Esophagus squamous epithelium (tissue), 5 donors: ENCODE results near the gene PLPP6. TPM values are rescaled to one million over a fixed set of nuclear protein-coding genes. Genes with fewer than 3 reads are reported as not detected.

ENCODE experiments used
- DNase-seq: peaks from one replicate; lab custom pipeline; 2025; lab: John Stamatoyannopoulos, UW
- H3K27ac ChIP-seq, 4 donors: fragments of 200-600 bp; sonication (generic); one replicate each; pipeline ENCODE4 v1.5.1; 2016 to 2019; ENCODE audit warnings: mild to moderate bottlenecking in 1 of 4
- H3K27me3 ChIP-seq, 4 donors: fragments of 200-600 bp; sonication (generic); 1 replicate in 3 of 4; 2 replicates in 1 of 4; pipeline versions ENCODE4 v1.5.1 to v1.6.0; 2017 to 2021; ENCODE audit warnings: antibody characterized with exemption in 1 of 4
- H3K36me3 ChIP-seq, 3 donors: fragments of 200-600 bp; sonication (generic); one replicate each; pipeline ENCODE4 v1.5.1; 2016 to 2019
- H3K4me1 ChIP-seq, 3 donors: fragments of 200-600 bp; sonication (generic); one replicate each; pipeline ENCODE4 v1.5.1; 2017 to 2019
- H3K4me3 ChIP-seq, 4 donors: fragments of 200-600 bp; sonication (generic); 1 replicate in 3 of 4; 2 replicates in 1 of 4; pipeline ENCODE4 v1.5.1; 2016 to 2019; ENCODE audit warnings: mild to moderate bottlenecking in 2 of 4, moderate library complexity in 1 of 4
- H3K9me3 ChIP-seq, 3 donors: fragments of 200-600 bp; sonication (generic); one replicate each; pipeline ENCODE4 v1.5.1; 2016 to 2019
- POLR2A ChIP-seq, 4 donors: fragments of 450-650 bp; IDR thresholded peaks; one replicate each; pipeline ENCODE4 v1.6.1; 2017; ENCODE audit warnings: antibody characterized with exemption in 4 of 4, mild to moderate bottlenecking in 4 of 4, moderate library complexity in 3 of 4
- WGBS, 2 donors: methylation state at CpG; one replicate each; pipeline ENCODE4 v1.1.5; 2018; 5-methylcytosine and 5-hydroxymethylcytosine counted together
- intact Hi-C: fragments of 100-400 bp; cut with DNase I; formaldehyde crosslinking; loops from one replicate; pipeline ENCODE4 v1.15.0; 2022
- total RNA-seq, 4 donors: library from RNA; depleted of rRNA; stranded (reverse); fragments of >200 nt; gene quantifications; one replicate each; pipeline ENCODE4 v1.1.0, GENCODE V29; 2016
- TF ChIP-seq, protein P1 (sequence below), 6 experiments: fragments of 450-650 bp in 4 of 6; fragments of 200-600 bp in 2 of 6; sonication (generic) in 2 of 6; IDR thresholded peaks; one replicate each; pipeline ENCODE4 v1.5.1; 2016 to 2019; ENCODE audit warnings: antibody characterized with exemption in 6 of 6, mild to moderate bottlenecking in 4 of 6, moderate library complexity in 4 of 6
- donor health status: DM: yes; HTN: yes; CAD: no.

PLPP6 gene
- total RNA-seq, 4 donors from 2014 or later: 6.3 to 9.9 (median 7.7) TPM

DNA sequence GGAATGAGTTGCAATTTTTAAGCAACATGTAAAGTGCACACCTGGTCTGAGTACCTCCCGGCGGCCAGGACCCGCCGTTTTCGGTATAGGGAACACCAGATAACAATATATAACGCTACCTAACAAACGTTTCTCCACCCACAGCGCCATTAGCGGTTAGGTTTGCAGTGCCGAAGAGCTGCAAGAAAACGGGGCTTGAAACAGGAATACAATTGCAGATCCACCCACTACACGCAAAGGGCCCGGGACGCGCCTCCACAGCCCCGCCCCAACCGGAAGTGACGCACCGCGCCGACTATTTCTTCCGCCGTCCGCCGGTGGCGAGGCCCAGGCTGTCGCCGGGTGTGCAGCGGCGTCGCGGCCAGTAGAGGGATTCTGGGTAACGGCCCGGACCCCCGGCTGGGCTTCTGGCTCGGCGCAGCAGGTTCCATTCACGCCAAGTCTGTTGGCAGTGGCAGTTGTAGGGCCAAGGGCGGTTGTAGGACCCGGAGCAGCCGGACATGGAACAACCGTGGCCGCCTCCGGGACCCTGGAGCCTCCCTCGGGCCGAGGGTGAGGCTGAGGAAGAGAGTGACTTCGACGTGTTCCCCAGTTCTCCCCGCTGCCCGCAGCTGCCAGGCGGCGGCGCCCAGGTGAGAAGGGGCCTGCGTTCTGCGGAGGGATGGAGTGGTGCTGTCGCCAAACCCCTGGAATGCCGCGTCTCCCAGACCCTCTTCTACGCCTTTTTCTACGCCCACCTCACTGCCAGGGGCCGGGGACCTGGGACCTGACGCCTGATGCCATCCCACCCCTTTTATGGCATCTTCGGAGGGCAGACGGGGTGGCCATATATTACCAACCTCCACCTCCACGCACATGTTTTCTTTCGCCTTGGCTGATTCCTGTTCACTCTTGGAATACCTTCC is 17.4 kb downstream of the PLPP6 start, which contains the start of gene CDC37L1:
Gene CDC37L1 (plus strand): TSS at position 302 of the 905 bp plus-strand sequence. CDS start 199 bp downstream, at position 501.
- intact Hi-C loops: no loop called here
- Histone ChIP-seq H3K27me3 (no peaks in the 10 kb centered on the region), H3K9me3 (no peaks in the 10 kb centered on the region), H3K27ac (peak within 1 kb of the TSS; percentile 95 to 99 (median 98)), H3K4me3 (peak within 1 kb of the TSS; percentile 71 to 93 (median 88)), H3K4me1 (peaks cover 0 to 59% (median 14%) of the 10 kb centered on the region in 3 donors), H3K36me3 (no peaks in the 10 kb centered on the region)
- peak in 3 of 4 donors; percentile 87 to 99 (median 96) for TF ChIP-seq POLR2A (IDR thresholded peaks at IDR 0.05)
- TF ChIP-seq, protein P1, sequence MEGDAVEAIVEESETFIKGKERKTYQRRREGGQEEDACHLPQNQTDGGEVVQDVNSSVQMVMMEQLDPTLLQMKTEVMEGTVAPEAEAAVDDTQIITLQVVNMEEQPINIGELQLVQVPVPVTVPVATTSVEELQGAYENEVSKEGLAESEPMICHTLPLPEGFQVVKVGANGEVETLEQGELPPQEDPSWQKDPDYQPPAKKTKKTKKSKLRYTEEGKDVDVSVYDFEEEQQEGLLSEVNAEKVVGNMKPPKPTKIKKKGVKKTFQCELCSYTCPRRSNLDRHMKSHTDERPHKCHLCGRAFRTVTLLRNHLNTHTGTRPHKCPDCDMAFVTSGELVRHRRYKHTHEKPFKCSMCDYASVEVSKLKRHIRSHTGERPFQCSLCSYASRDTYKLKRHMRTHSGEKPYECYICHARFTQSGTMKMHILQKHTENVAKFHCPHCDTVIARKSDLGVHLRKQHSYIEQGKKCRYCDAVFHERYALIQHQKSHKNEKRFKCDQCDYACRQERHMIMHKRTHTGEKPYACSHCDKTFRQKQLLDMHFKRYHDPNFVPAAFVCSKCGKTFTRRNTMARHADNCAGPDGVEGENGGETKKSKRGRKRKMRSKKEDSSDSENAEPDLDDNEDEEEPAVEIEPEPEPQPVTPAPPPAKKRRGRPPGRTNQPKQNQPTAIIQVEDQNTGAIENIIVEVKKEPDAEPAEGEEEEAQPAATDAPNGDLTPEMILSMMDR (IDR thresholded peaks at IDR 0.05): peak; percentile 56 to 92 (median 82)
- 1% methylated on average over 26 to 32 of the region's 66 CpGs for WGBS, 2 donors
- peak; percentile 86 for DNase-seq

DNA sequence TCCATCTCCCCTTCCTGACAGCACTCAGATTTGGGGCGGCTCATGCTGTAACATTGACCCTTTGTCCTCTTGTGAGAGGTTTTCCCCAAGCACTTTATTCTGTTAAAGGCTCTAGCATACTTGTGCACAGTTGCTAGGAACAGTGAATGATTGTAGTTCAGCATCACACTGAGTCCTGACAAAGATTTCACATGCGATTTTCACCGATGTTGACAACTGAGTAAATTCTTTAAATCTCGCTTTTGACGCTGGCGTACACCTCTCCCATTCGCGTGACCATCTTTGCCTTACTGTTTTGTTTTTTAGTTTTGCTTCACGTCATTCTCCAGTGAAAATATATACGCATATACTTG is 18.1 kb downstream of the PLPP6 start:
- H3K4me3 ChIP-seq: peak overlapping the region; percentile 71 to 93 (median 88)
- H3K9me3 ChIP-seq: no peaks in the 10 kb centered on the region
- TF ChIP-seq, protein P1 (IDR thresholded peaks at IDR 0.05): no peak
- TF ChIP-seq POLR2A (IDR thresholded peaks at IDR 0.05): no peak
- no peaks in the 10 kb centered on the region for H3K27me3 ChIP-seq
- peaks cover 0 to 5% (median 0%) of the 10 kb centered on the region in 3 donors for H3K36me3 ChIP-seq
- no peak for DNase-seq
- peak overlapping the region; percentile 95 to 99 (median 98) for H3K27ac ChIP-seq
- intact Hi-C loops: no loop called here
- peaks cover 0 to 58% (median 14%) of the 10 kb centered on the region in 3 donors for H3K4me1 ChIP-seq
- 0 to 1% methylated on average over 10 of the region's 10 CpGs for WGBS, 2 donors

DNA sequence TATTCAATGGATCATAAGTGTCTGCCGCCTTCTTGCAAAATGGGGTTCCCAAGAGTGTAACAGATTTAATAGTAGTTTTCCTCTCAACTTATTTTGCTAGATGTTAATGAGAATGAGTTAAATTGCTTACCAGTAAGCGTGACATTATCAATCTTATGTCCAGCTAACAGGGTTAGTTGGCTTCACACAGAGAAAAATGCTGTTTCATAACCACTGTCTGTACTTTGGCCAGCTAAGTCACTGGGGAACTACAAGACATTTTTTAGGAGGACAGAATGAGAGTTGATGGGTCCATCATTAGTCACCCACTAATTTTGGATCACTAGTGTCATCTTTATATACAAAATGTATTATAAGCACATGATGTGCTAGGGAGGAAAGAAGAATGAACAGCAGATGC is 18.7 kb downstream of the PLPP6 start:
- Histone ChIP-seq H3K9me3 (no peaks in the 10 kb centered on the region), H3K27ac (peak overlapping the region; percentile 95 to 99 (median 98)), H3K27me3 (no peaks in the 10 kb centered on the region), H3K36me3 (peaks cover 0 to 11% (median 0%) of the 10 kb centered on the region in 3 donors), H3K4me3 (peak overlapping the region; percentile 71 to 93 (median 88)), H3K4me1 (peaks cover 0 to 58% (median 14%) of the 10 kb centered on the region in 3 donors)
- intact Hi-C loops: no loop called here
- WGBS, 2 donors: 33 to 44% methylated on average over 2 of the region's 2 CpGs
- no peak for DNase-seq
- TF ChIP-seq, protein P1 (IDR thresholded peaks at IDR 0.05): no peak
- TF ChIP-seq POLR2A (IDR thresholded peaks at IDR 0.05): no peak

DNA sequence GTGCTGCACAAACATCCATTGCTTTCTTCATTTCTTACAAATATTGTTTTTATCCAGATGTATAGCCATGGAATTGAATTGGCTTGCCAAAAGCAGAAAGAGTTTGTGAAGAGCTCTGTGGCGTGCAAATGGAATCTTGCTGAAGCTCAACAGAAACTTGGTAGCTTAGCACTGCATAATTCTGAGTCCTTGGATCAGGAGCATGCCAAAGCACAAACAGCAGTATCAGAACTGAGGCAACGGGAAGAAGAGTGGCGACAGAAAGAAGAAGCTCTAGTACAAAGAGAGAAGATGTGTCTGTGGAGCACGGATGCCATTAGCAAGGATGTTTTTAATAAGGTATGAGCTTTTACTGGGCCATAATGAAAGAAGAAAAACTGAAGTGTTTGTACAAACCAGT is 22.7 kb downstream of the PLPP6 start:
- Histone ChIP-seq H3K27me3 (no peaks in the 10 kb centered on the region), H3K36me3 (peaks cover 0 to 45% (median 0%) of the 10 kb centered on the region in 3 donors), H3K9me3 (no peaks in the 10 kb centered on the region), H3K4me1 (peaks cover 0 to 76% (median 10%) of the 10 kb centered on the region in 3 donors), H3K4me3 (no peak overlapping the region), H3K27ac (peak overlapping the region in 3 of 4 donors; percentile 0 to 74 (median 9))
- intact Hi-C loops: no loop called here
- TF ChIP-seq, protein P1 (IDR thresholded peaks at IDR 0.05): no peak
- no peak for TF ChIP-seq POLR2A (IDR thresholded peaks at IDR 0.05)
- no peak for DNase-seq
- WGBS, 2 donors: 78 to 81% methylated on average over 4 of the region's 4 CpGs

DNA sequence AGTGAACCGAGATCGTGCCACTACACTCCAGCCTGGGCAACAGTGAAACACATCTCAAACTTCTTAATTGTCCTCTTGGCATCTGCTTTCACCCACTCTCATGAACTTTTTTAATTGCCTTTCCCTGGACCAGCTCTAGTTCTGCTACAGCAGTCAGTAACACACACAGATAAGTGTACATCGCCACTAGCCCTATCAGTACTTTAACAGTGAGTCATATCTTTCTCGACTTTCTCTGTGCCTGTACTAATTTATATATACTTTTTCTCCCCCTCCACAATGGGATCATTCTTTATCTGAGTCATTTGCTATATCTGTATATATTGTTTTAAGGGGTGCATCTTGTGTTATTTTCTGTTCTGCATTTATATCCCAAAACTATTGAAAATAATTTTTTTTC is 24.0 kb downstream of the PLPP6 start:
- intact Hi-C loops: no loop called here
- Histone ChIP-seq H3K4me1 (peaks cover 0 to 78% (median 6%) of the 10 kb centered on the region in 3 donors), H3K4me3 (no peak overlapping the region), H3K27ac (peak overlapping the region in 3 of 4 donors; percentile 9 to 74 (median 59)), H3K36me3 (peaks cover 0 to 57% (median 0%) of the 10 kb centered on the region in 3 donors), H3K27me3 (no peaks in the 10 kb centered on the region), H3K9me3 (no peaks in the 10 kb centered on the region)
- 71 to 73% methylated on average over 4 of the region's 4 CpGs for WGBS, 2 donors
- no peak for DNase-seq
- TF ChIP-seq, protein P1 (IDR thresholded peaks at IDR 0.05): no peak
- no peak for TF ChIP-seq POLR2A (IDR thresholded peaks at IDR 0.05)
